ENCODE results near the gene RNF207.

GRCh38 chr1:6249739-6250689 lies 44.1 kb downstream of the RNF207 start:
- no peak for TF ChIP-seq CTCF (IDR thresholded peaks at IDR 0.05)
- no peak for TF ChIP-seq REST (IDR thresholded peaks at IDR 0.05; ENCODE audit: low read depth, low read length)
- TF ChIP-seq FOXM1 (IDR thresholded peaks at IDR 0.05; ENCODE audit: low read depth) = no peak
- TF ChIP-seq IRF3 (IDR thresholded peaks at IDR 0.05; ENCODE audit: low read depth, low read length) = no peak
- TF ChIP-seq PBX3 (IDR thresholded peaks at IDR 0.05) = no peak
- no peak for TF ChIP-seq POLR2AphosphoS5 (IDR thresholded peaks at IDR 0.05; ENCODE audit: low read depth, low read length)
- no peak for TF ChIP-seq TCF12 (IDR thresholded peaks at IDR 0.05)
- TF ChIP-seq RCOR1 (IDR thresholded peaks at IDR 0.05; ENCODE audit: low read length) = no peak
- no peak for TF ChIP-seq USF1 (IDR thresholded peaks at IDR 0.05; ENCODE audit: borderline replicate concordance, low read depth)

All from SK-N-SH (cell line).